ENCODE results near the gene IFNG. TPM values are rescaled to one million over a fixed set of nuclear protein-coding genes. Genes with fewer than 3 reads are reported as not detected.

Gene IFNG
- total and polyA plus RNA-seq, 8 donors, result not detected

GRCh38 chr12:68139001-68139400 lies 20.5 kb downstream of the IFNG start:
- H3K4me1 ChIP-seq, result no peaks in the 10 kb centered on the region
- no peaks in the 10 kb centered on the region for H3K36me3 ChIP-seq
- no peak for DNase-seq
- H3K4me3 ChIP-seq, result no peak overlapping the region
- TF ChIP-seq POLR2AphosphoS5 (IDR thresholded peaks at IDR 0.05), result no peak
- TF ChIP-seq EP300 (IDR thresholded peaks at IDR 0.05), result no peak
- no peak for TF ChIP-seq CTCF (IDR thresholded peaks at IDR 0.05)
- TF ChIP-seq POLR2A (IDR thresholded peaks at IDR 0.05), result no peak
- intact Hi-C loops (cut with DNase I; ENCODE audit: low total_unique reads), result no loop called here
- no peaks in the 10 kb centered on the region for H3K9me3 ChIP-seq
- H3K27me3 ChIP-seq, result no peaks in the 10 kb centered on the region
- WGBS, 5 donors, result 72 to 81% (median 78%) methylated on average over 1 of the region's 1 CpG
- no peak overlapping the region for H3K27ac ChIP-seq

DNA sequence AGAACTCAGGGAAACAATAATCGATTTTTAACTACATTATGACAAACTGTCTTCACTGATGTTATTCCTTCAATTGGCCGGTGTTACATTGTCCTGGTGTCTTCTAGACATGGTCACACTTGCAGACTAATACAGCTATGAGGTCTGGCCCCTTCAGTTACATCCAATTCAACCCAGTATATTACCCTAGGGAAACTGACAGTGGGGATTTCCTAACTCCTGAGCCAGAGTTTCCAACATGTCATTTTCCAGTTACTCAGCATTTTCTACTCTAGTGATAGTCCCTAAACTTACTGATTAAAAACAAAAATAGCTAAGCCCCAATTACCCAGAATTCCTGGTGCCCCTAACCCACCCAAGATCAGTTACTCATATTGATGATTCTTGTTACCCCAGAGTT lies 21.1 kb downstream of the IFNG start:
- TF ChIP-seq CTCF (IDR thresholded peaks at IDR 0.05) (no peak), POLR2AphosphoS5 (IDR thresholded peaks at IDR 0.05) (no peak), POLR2A (IDR thresholded peaks at IDR 0.05) (no peak), EP300 (IDR thresholded peaks at IDR 0.05) (no peak)
- intact Hi-C loops (cut with DNase I; ENCODE audit: low total_unique reads), result no loop called here
- 83 to 94% (median 89%) methylated on average over 2 of the region's 2 CpGs for WGBS, 5 donors

GRCh38 chr12:68137335-68137830 lies 22.2 kb downstream of the IFNG start:
- DNase-seq, result no peak
- intact Hi-C loops (cut with DNase I; ENCODE audit: low total_unique reads), result no loop called here
- H3K27me3 ChIP-seq, result no peaks in the 10 kb centered on the region
- H3K27ac ChIP-seq, result no peak overlapping the region
- H3K4me3 ChIP-seq, result no peak overlapping the region
- peaks cover 0 to 4% (median 0%) of the 10 kb centered on the region in 4 donors for H3K9me3 ChIP-seq
- WGBS, 5 donors, result 51 to 63% (median 59%) methylated on average over 3 of the region's 3 CpGs
- no peaks in the 10 kb centered on the region for H3K4me1 ChIP-seq
- TF ChIP-seq EP300 (IDR thresholded peaks at IDR 0.05), result no peak
- no peak for TF ChIP-seq CTCF (IDR thresholded peaks at IDR 0.05)
- no peak for TF ChIP-seq POLR2A (IDR thresholded peaks at IDR 0.05)
- no peaks in the 10 kb centered on the region for H3K36me3 ChIP-seq

More for the DNA sequence above, 21.1 kb downstream of the IFNG start:
- H3K9me3 ChIP-seq, result no peaks in the 10 kb centered on the region
- no peak overlapping the region for H3K27ac ChIP-seq
- no peaks in the 10 kb centered on the region for H3K4me1 ChIP-seq
- no peaks in the 10 kb centered on the region for H3K36me3 ChIP-seq
- no peak overlapping the region for H3K4me3 ChIP-seq
- no peak for DNase-seq
- H3K27me3 ChIP-seq, result no peaks in the 10 kb centered on the region

- peaks cover 0 to 15% (median 13%) of the 10 kb centered on the region in 4 donors for H3K9me3 ChIP-seq
- no peak overlapping the region for H3K4me3 ChIP-seq
- TF ChIP-seq CTCF (IDR thresholded peaks at IDR 0.05), result no peak
- no peak for TF ChIP-seq POLR2AphosphoS5 (IDR thresholded peaks at IDR 0.05)
- TF ChIP-seq POLR2A (IDR thresholded peaks at IDR 0.05), result no peak
- TF ChIP-seq EP300 (IDR thresholded peaks at IDR 0.05), result no peak
- H3K36me3 ChIP-seq, result no peaks in the 10 kb centered on the region
- WGBS, 5 donors, result 84 to 88% (median 85%) methylated on average over 3 of the region's 3 CpGs
- H3K4me1 ChIP-seq, result no peaks in the 10 kb centered on the region
- no peak for DNase-seq
- H3K27me3 ChIP-seq, result no peaks in the 10 kb centered on the region
- no peak overlapping the region for H3K27ac ChIP-seq
- intact Hi-C loops (cut with DNase I; ENCODE audit: low total_unique reads), result no loop called here
These were observed 24.0 kb downstream of the IFNG start for GRCh38 chr12:68135520-68135919.
